Measurements from ENCODE around the gene CFAP161.

DNA sequence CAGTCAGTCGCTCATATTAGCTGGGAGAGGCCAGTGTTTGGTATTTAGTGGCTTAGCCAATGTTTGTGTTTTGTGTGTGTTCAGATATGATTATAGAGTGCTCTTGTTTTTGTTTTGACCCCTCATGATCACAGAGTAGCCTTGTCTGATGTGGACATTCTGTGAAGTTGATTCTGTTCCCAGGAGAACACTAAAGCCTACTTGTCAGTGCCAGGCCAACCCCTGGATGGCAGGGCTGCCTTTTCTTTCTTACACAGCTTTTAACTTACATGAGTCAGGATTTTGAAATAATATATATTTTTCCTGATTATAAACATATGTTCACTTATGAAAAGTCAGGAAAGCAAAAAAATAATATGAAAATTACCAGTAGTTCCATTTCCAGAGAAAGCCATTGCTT, 11.9 kb downstream of the CFAP161 start:
- TF ChIP-seq, protein P1, sequence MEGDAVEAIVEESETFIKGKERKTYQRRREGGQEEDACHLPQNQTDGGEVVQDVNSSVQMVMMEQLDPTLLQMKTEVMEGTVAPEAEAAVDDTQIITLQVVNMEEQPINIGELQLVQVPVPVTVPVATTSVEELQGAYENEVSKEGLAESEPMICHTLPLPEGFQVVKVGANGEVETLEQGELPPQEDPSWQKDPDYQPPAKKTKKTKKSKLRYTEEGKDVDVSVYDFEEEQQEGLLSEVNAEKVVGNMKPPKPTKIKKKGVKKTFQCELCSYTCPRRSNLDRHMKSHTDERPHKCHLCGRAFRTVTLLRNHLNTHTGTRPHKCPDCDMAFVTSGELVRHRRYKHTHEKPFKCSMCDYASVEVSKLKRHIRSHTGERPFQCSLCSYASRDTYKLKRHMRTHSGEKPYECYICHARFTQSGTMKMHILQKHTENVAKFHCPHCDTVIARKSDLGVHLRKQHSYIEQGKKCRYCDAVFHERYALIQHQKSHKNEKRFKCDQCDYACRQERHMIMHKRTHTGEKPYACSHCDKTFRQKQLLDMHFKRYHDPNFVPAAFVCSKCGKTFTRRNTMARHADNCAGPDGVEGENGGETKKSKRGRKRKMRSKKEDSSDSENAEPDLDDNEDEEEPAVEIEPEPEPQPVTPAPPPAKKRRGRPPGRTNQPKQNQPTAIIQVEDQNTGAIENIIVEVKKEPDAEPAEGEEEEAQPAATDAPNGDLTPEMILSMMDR (tag by site-specific recombination; IDR thresholded peaks at IDR 0.05) = no peak
- TF ChIP-seq ZNF274 (IDR thresholded peaks at IDR 0.05; ENCODE audit: low read length) (no peak), ZNF274 (tag by site-specific recombination; IDR thresholded peaks at IDR 0.05; ENCODE audit: borderline replicate concordance) (no peak), SETDB1 (IDR thresholded peaks at IDR 0.05; ENCODE audit: insufficient read length, low read length) (no peak), ZNF501 (tag by site-specific recombination; IDR thresholded peaks at IDR 0.05) (no peak), ZNF404 (tag by site-specific recombination; IDR thresholded peaks at IDR 0.05) (no peak), ZNF660 (tag by site-specific recombination; IDR thresholded peaks at IDR 0.05) (no peak), ZBTB48 (tag by site-specific recombination; IDR thresholded peaks at IDR 0.05) (no peak), ZSCAN30 (tag by site-specific recombination; IDR thresholded peaks at IDR 0.05) (no peak), TRIM28 (IDR thresholded peaks at IDR 0.05; ENCODE audit: borderline replicate concordance, low read length) (no peak)
- TF ChIP-seq, protein P2, sequence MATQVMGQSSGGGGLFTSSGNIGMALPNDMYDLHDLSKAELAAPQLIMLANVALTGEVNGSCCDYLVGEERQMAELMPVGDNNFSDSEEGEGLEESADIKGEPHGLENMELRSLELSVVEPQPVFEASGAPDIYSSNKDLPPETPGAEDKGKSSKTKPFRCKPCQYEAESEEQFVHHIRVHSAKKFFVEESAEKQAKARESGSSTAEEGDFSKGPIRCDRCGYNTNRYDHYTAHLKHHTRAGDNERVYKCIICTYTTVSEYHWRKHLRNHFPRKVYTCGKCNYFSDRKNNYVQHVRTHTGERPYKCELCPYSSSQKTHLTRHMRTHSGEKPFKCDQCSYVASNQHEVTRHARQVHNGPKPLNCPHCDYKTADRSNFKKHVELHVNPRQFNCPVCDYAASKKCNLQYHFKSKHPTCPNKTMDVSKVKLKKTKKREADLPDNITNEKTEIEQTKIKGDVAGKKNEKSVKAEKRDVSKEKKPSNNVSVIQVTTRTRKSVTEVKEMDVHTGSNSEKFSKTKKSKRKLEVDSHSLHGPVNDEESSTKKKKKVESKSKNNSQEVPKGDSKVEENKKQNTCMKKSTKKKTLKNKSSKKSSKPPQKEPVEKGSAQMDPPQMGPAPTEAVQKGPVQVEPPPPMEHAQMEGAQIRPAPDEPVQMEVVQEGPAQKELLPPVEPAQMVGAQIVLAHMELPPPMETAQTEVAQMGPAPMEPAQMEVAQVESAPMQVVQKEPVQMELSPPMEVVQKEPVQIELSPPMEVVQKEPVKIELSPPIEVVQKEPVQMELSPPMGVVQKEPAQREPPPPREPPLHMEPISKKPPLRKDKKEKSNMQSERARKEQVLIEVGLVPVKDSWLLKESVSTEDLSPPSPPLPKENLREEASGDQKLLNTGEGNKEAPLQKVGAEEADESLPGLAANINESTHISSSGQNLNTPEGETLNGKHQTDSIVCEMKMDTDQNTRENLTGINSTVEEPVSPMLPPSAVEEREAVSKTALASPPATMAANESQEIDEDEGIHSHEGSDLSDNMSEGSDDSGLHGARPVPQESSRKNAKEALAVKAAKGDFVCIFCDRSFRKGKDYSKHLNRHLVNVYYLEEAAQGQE (tag by site-specific recombination; IDR thresholded peaks at IDR 0.05) = no peak
- TF ChIP-seq, protein P3, sequence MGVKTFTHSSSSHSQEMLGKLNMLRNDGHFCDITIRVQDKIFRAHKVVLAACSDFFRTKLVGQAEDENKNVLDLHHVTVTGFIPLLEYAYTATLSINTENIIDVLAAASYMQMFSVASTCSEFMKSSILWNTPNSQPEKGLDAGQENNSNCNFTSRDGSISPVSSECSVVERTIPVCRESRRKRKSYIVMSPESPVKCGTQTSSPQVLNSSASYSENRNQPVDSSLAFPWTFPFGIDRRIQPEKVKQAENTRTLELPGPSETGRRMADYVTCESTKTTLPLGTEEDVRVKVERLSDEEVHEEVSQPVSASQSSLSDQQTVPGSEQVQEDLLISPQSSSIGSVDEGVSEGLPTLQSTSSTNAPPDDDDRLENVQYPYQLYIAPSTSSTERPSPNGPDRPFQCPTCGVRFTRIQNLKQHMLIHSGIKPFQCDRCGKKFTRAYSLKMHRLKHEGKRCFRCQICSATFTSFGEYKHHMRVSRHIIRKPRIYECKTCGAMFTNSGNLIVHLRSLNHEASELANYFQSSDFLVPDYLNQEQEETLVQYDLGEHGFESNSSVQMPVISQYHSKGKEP (tag by site-specific recombination; IDR thresholded peaks at IDR 0.05) = no peak
- TF ChIP-seq, protein P4, sequence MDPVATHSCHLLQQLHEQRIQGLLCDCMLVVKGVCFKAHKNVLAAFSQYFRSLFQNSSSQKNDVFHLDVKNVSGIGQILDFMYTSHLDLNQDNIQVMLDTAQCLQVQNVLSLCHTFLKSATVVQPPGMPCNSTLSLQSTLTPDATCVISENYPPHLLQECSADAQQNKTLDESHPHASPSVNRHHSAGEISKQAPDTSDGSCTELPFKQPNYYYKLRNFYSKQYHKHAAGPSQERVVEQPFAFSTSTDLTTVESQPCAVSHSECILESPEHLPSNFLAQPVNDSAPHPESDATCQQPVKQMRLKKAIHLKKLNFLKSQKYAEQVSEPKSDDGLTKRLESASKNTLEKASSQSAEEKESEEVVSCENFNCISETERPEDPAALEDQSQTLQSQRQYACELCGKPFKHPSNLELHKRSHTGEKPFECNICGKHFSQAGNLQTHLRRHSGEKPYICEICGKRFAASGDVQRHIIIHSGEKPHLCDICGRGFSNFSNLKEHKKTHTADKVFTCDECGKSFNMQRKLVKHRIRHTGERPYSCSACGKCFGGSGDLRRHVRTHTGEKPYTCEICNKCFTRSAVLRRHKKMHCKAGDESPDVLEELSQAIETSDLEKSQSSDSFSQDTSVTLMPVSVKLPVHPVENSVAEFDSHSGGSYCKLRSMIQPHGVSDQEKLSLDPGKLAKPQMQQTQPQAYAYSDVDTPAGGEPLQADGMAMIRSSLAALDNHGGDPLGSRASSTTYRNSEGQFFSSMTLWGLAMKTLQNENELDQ (tag by site-specific recombination; IDR thresholded peaks at IDR 0.05; ENCODE audit: low read depth) = no peak
- TF ChIP-seq, protein P5, sequence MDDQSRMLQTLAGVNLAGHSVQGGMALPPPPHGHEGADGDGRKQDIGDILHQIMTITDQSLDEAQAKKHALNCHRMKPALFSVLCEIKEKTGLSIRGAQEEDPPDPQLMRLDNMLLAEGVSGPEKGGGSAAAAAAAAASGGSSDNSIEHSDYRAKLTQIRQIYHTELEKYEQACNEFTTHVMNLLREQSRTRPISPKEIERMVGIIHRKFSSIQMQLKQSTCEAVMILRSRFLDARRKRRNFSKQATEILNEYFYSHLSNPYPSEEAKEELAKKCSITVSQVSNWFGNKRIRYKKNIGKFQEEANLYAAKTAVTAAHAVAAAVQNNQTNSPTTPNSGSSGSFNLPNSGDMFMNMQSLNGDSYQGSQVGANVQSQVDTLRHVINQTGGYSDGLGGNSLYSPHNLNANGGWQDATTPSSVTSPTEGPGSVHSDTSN (CRISPR knock-in tag; IDR thresholded peaks at IDR 0.05) = no peak

Data from HEK293 (cell line).